NCI-H1436 treated with DMSO at 0.1 percent for 48 hours (cell line): ENCODE measurements around the gene ZNF497.
"Not testable (repeated sequence)": the region's sequence is repeated elsewhere in the genome, so short reads cannot be mapped to it uniquely, and the experiment has no call there.

Experiments used
- DNase-seq: peaks from one replicate; lab custom pipeline; 2025; lab: John Stamatoyannopoulos, UW

ZNF497 gene

GRCh38 chr19:58362272-58362994 lies at the start of gene ZNF497:
Gene ZNF497, minus strand, starts transcription at chr19:58362751. Its CDS starts 5,116 bp downstream, at chr19:58357635.
- DNase-seq = peak; percentile 92

- no peak for DNase-seq
These were observed 46.6 kb upstream of the ZNF497 start for GRCh38 chr19:58409010-58409790.

GRCh38 chr19:58408152-58409009 lies 45.8 kb upstream of the ZNF497 start, which contains the start of gene ZNF584:
Gene ZNF584, plus strand, starts transcription at chr19:58408649. Its CDS starts 499 bp downstream, at chr19:58409148.
- peak; percentile 91 for DNase-seq

- DNase-seq = no peak
These were observed 45.2 kb upstream of the ZNF497 start for GRCh38 chr19:58407658-58408151.

- DNase-seq = no peak
These were observed 44.5 kb upstream of the ZNF497 start for GRCh38 chr19:58406818-58407657.

- DNase-seq = not testable (repeated sequence)
These were observed 41.4 kb upstream of the ZNF497 start for GRCh38 chr19:58403920-58404478.

GRCh38 chr19:58401840-58402421 lies 39.4 kb upstream of the ZNF497 start:
- DNase-seq = no peak

- DNase-seq = peak; percentile 99
These were observed 38.6 kb upstream of the ZNF497 start for GRCh38 chr19:58400916-58401839.

- peak; percentile 86 for DNase-seq
These were observed 37.9 kb upstream of the ZNF497 start for GRCh38 chr19:58400316-58400915.

- DNase-seq = no peak
These were observed 37.4 kb upstream of the ZNF497 start for GRCh38 chr19:58399903-58400302.

GRCh38 chr19:58398545-58398944 lies 36.0 kb upstream of the ZNF497 start:
- no peak for DNase-seq

GRCh38 chr19:58398087-58398486 lies 35.5 kb upstream of the ZNF497 start:
- no peak for DNase-seq

- DNase-seq = no peak
These were observed 35.0 kb upstream of the ZNF497 start for GRCh38 chr19:58397533-58398037.

GRCh38 chr19:58396691-58397532 lies 34.4 kb upstream of the ZNF497 start:
- DNase-seq = no peak

- DNase-seq = no peak
These were observed 33.6 kb upstream of the ZNF497 start for GRCh38 chr19:58395979-58396627.

GRCh38 chr19:58395220-58395978 lies 32.8 kb upstream of the ZNF497 start, which contains the start of gene RNF225:
Gene RNF225, plus strand, starts transcription at chr19:58395656. Its CDS starts 434 bp downstream, at chr19:58396090.
- DNase-seq = no peak
